Neuron (in vitro differentiated cells): ENCODE data around the gene CEP70.
"Not testable (repeated sequence)": the region's sequence is repeated elsewhere in the genome, so short reads cannot be mapped to it uniquely, and the experiment has no call there.

ENCODE experiments used
- H2AFZ ChIP-seq: one replicate; pipeline ENCODE4 v1.6.1; 2013; ENCODE audit warnings: low read depth, mild to moderate bottlenecking, inconsistent platforms, low read length, moderate library complexity
- H3K27me3 ChIP-seq: one replicate; pipeline ENCODE4 v1.6.1; 2013; ENCODE audit warnings: low read length; ENCODE audit not compliant: insufficient read depth
- H3K36me3 ChIP-seq: one replicate; pipeline ENCODE4 v1.6.1; 2013; ENCODE audit warnings: low read length; ENCODE audit not compliant: insufficient read depth
- H3K4me1 ChIP-seq: one replicate; pipeline ENCODE4 v1.6.1; 2013; ENCODE audit warnings: low read length; ENCODE audit not compliant: insufficient read depth
- H3K4me3 ChIP-seq: 2 replicates; pipeline ENCODE4 v1.5.1; 2013; ENCODE audit warnings: mild to moderate bottlenecking, low read length, moderate library complexity
- H3K9me3 ChIP-seq: one replicate; pipeline ENCODE4 v1.6.1; 2013; ENCODE audit warnings: low read length

CEP70 gene

GRCh38 chr3:138604106-138604595, 10.1 kb upstream of the CEP70 start:
- not testable (repeated sequence) for H3K27me3 ChIP-seq, H3K4me3 ChIP-seq, H3K36me3 ChIP-seq, H3K4me1 ChIP-seq, H3K9me3 ChIP-seq, H2AFZ ChIP-seq

- H2AFZ ChIP-seq, H3K9me3 ChIP-seq, H3K36me3 ChIP-seq, H3K4me3 ChIP-seq, H3K4me1 ChIP-seq, H3K27me3 ChIP-seq: not testable (repeated sequence)
Measured at GRCh38 chr3:138601661-138602060, 7.6 kb upstream of the CEP70 start.

GRCh38 chr3:138600100-138600745, 6.2 kb upstream of the CEP70 start:
- Histone ChIP-seq H3K4me3 (no peak overlapping the region), H3K27me3 (no peaks in the 10 kb centered on the region), H3K36me3 (no peaks in the 10 kb centered on the region), H3K4me1 (no peaks in the 10 kb centered on the region), H2AFZ (no peak overlapping the region), H3K9me3 (peaks cover 2% of the 10 kb centered on the region)

- Histone ChIP-seq H3K4me1 (no peaks in the 10 kb centered on the region), H3K27me3 (no peaks in the 10 kb centered on the region), H3K4me3 (no peak overlapping the region), H2AFZ (no peak overlapping the region), H3K36me3 (no peaks in the 10 kb centered on the region), H3K9me3 (no peaks in the 10 kb centered on the region)
Measured at GRCh38 chr3:138598534-138598933, 4.5 kb upstream of the CEP70 start.

- H3K4me1 ChIP-seq, H2AFZ ChIP-seq, H3K36me3 ChIP-seq, H3K27me3 ChIP-seq, H3K9me3 ChIP-seq, H3K4me3 ChIP-seq: not testable (repeated sequence)
Measured at GRCh38 chr3:138597186-138597976, 3.3 kb upstream of the CEP70 start.

GRCh38 chr3:138594935-138595610, 1.0 kb upstream of the CEP70 start:
- peak overlapping the region; percentile 67 for H3K4me3 ChIP-seq
- H3K4me1 ChIP-seq, result no peaks in the 10 kb centered on the region
- no peaks in the 10 kb centered on the region for H3K27me3 ChIP-seq
- peak overlapping the region; percentile 92 for H2AFZ ChIP-seq
- H3K9me3 ChIP-seq, result no peaks in the 10 kb centered on the region
- H3K36me3 ChIP-seq, result no peaks in the 10 kb centered on the region

- H3K27me3 ChIP-seq, result no peaks in the 10 kb centered on the region
- peak overlapping the region; percentile 67 for H3K4me3 ChIP-seq
- no peaks in the 10 kb centered on the region for H3K4me1 ChIP-seq
- no peaks in the 10 kb centered on the region for H3K9me3 ChIP-seq
- H3K36me3 ChIP-seq, result peaks cover 2% of the 10 kb centered on the region
- peak overlapping the region; percentile 92 for H2AFZ ChIP-seq
Measured at GRCh38 chr3:138593488-138594149, 441 bp downstream of the CEP70 start.

- Histone ChIP-seq H3K9me3 (no peaks in the 10 kb centered on the region), H2AFZ (no peak overlapping the region), H3K4me3 (no peak overlapping the region), H3K4me1 (no peaks in the 10 kb centered on the region), H3K36me3 (peaks cover 5% of the 10 kb centered on the region), H3K27me3 (no peaks in the 10 kb centered on the region)
Measured at GRCh38 chr3:138591392-138591791, 2.7 kb downstream of the CEP70 start.

GRCh38 chr3:138588445-138588844, 5.6 kb downstream of the CEP70 start:
- no peaks in the 10 kb centered on the region for H3K9me3 ChIP-seq
- H2AFZ ChIP-seq, result no peak overlapping the region
- H3K4me3 ChIP-seq, result no peak overlapping the region
- H3K36me3 ChIP-seq, result peaks cover 5% of the 10 kb centered on the region
- H3K27me3 ChIP-seq, result no peaks in the 10 kb centered on the region
- no peaks in the 10 kb centered on the region for H3K4me1 ChIP-seq

- Histone ChIP-seq H3K4me3 (no peak overlapping the region), H3K36me3 (peaks cover 5% of the 10 kb centered on the region), H3K27me3 (no peaks in the 10 kb centered on the region), H2AFZ (no peak overlapping the region), H3K4me1 (no peaks in the 10 kb centered on the region), H3K9me3 (no peaks in the 10 kb centered on the region)
Measured at GRCh38 chr3:138587374-138587773, 6.7 kb downstream of the CEP70 start.

- H3K9me3 ChIP-seq, result peaks cover 2% of the 10 kb centered on the region
- H2AFZ ChIP-seq, result no peak overlapping the region
- no peaks in the 10 kb centered on the region for H3K36me3 ChIP-seq
- H3K27me3 ChIP-seq, result no peaks in the 10 kb centered on the region
- no peaks in the 10 kb centered on the region for H3K4me1 ChIP-seq
- no peak overlapping the region for H3K4me3 ChIP-seq
Measured at GRCh38 chr3:138578961-138579574, 15.0 kb downstream of the CEP70 start.

- Histone ChIP-seq H3K9me3 (peaks cover 5% of the 10 kb centered on the region), H2AFZ (no peak overlapping the region), H3K4me1 (no peaks in the 10 kb centered on the region), H3K27me3 (no peaks in the 10 kb centered on the region), H3K36me3 (no peaks in the 10 kb centered on the region), H3K4me3 (no peak overlapping the region)
Measured at GRCh38 chr3:138578141-138578540, 15.9 kb downstream of the CEP70 start.
